Osteocyte (in vitro differentiated cells): Measurements from ENCODE around the gene ANAPC15. TPM values are rescaled to one million over a fixed set of nuclear protein-coding genes. Genes with fewer than 3 reads are reported as not detected.

Source experiments
- DNase-seq: peaks from one replicate; pipeline ENCODE4 v3.0.0; 2021; ENCODE audit warnings: mixed read lengths; ENCODE audit not compliant: unreplicated experiment; ENCODE audit errors: extremely low spot score
- H3K27ac Mint-ChIP-seq: one replicate; pipeline ENCODE4 v1.8.0; 2021; ENCODE audit warnings: mild to moderate bottlenecking, mixed read lengths; ENCODE audit not compliant: unreplicated experiment
- H3K27me3 Mint-ChIP-seq: one replicate; pipeline ENCODE4 v1.8.0; 2021; ENCODE audit warnings: mixed read lengths; ENCODE audit not compliant: unreplicated experiment
- H3K36me3 Mint-ChIP-seq: one replicate; pipeline ENCODE4 v1.8.0; 2021; ENCODE audit warnings: mixed read lengths; ENCODE audit not compliant: unreplicated experiment
- H3K4me1 Mint-ChIP-seq: one replicate; pipeline ENCODE4 v1.8.0; 2021; ENCODE audit warnings: mixed read lengths; ENCODE audit not compliant: unreplicated experiment
- H3K4me3 Mint-ChIP-seq: one replicate; pipeline ENCODE4 v1.8.0; 2021; ENCODE audit warnings: mild to moderate bottlenecking, moderate library complexity, mixed read lengths; ENCODE audit not compliant: unreplicated experiment
- H3K9me3 Mint-ChIP-seq: one replicate; pipeline ENCODE4 v1.8.0; 2021; ENCODE audit warnings: mixed read lengths; ENCODE audit not compliant: unreplicated experiment
- total RNA-seq: library from RNA; stranded (reverse); gene quantifications from 2 replicates; pipeline ENCODE4 v1.2.1, GENCODE V29; 2021
- TF ChIP-seq, protein P1 (sequence below): fragments of 200-600 bp; sonication (generic); IDR thresholded peaks from 2 replicates; pipeline ENCODE4 v1.5.0; 2021; ENCODE audit warnings: antibody characterized with exemption, mild to moderate bottlenecking, moderate library complexity

The ANAPC15 gene
- total RNA-seq, 1 donor from 2014 or later = 32.3 TPM

GRCh38 chr11:72114570-72114969 lies 2.1 kb upstream of the ANAPC15 start:
- H3K4me3 Mint-ChIP-seq = no peak overlapping the region
- H3K9me3 Mint-ChIP-seq = no peaks in the 10 kb centered on the region
- H3K27me3 Mint-ChIP-seq = no peaks in the 10 kb centered on the region
- H3K4me1 Mint-ChIP-seq = peaks cover 17% of the 10 kb centered on the region
- no peak for DNase-seq
- TF ChIP-seq, protein P1, sequence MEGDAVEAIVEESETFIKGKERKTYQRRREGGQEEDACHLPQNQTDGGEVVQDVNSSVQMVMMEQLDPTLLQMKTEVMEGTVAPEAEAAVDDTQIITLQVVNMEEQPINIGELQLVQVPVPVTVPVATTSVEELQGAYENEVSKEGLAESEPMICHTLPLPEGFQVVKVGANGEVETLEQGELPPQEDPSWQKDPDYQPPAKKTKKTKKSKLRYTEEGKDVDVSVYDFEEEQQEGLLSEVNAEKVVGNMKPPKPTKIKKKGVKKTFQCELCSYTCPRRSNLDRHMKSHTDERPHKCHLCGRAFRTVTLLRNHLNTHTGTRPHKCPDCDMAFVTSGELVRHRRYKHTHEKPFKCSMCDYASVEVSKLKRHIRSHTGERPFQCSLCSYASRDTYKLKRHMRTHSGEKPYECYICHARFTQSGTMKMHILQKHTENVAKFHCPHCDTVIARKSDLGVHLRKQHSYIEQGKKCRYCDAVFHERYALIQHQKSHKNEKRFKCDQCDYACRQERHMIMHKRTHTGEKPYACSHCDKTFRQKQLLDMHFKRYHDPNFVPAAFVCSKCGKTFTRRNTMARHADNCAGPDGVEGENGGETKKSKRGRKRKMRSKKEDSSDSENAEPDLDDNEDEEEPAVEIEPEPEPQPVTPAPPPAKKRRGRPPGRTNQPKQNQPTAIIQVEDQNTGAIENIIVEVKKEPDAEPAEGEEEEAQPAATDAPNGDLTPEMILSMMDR = no peak
- H3K27ac Mint-ChIP-seq = no peak overlapping the region
- no peaks in the 10 kb centered on the region for H3K36me3 Mint-ChIP-seq

DNA sequence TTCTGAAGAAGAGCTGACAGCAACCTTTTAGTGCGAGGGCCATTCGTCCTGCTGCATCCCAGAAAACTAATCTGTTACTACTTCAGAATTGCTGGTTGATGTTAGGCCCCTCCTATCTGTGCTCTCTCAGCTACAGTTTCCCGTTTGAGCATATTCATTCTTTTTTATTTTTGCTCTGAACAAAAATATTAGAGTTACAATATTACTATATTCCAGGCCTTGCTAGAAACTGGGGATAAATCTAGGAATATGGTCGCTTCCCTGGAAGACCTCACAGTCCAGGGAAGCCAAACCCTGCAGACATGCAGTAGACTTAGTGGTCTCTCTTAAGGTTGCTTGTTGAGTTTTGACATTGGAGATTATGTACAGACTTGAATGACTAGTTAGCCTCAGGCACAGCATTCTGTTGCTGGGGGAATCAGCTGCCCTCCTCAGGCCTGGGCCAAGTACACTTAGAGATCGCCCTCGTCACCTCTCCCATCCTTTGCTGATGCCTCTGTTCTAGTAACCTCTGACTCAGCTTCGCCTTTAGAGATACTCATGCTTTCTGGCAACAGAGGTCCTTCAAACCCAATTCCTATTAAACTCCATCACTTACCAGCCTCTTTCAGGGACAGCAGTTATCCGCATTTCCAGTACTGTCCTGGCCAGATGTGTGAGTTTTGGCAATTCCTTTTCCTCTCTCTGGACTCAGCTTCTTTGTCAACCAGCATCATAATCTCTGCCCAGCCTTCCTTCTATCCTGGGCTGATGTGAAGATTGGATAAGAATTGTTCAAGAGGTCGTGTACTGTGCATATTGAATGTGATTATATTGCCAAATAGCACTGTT lies 698 bp upstream of the ANAPC15 start:
- peak overlapping the region; percentile 90 for H3K4me3 Mint-ChIP-seq
- H3K36me3 Mint-ChIP-seq = no peaks in the 10 kb centered on the region
- H3K4me1 Mint-ChIP-seq = peaks cover 17% of the 10 kb centered on the region
- no peak for DNase-seq
- H3K9me3 Mint-ChIP-seq = no peaks in the 10 kb centered on the region
- H3K27ac Mint-ChIP-seq = peak overlapping the region; percentile 100
- TF ChIP-seq, protein P1 = no peak
- H3K27me3 Mint-ChIP-seq = no peaks in the 10 kb centered on the region

- peak overlapping the region; percentile 100 for H3K27ac Mint-ChIP-seq
- H3K27me3 Mint-ChIP-seq = no peaks in the 10 kb centered on the region
- H3K4me1 Mint-ChIP-seq = peaks cover 17% of the 10 kb centered on the region
- H3K4me3 Mint-ChIP-seq = peak overlapping the region; percentile 90
- TF ChIP-seq, protein P1 = no peak
- H3K9me3 Mint-ChIP-seq = no peaks in the 10 kb centered on the region
- no peak for DNase-seq
- H3K36me3 Mint-ChIP-seq = no peaks in the 10 kb centered on the region
These were observed 974 bp downstream of the ANAPC15 start for GRCh38 chr11:72111300-72112142.

DNA sequence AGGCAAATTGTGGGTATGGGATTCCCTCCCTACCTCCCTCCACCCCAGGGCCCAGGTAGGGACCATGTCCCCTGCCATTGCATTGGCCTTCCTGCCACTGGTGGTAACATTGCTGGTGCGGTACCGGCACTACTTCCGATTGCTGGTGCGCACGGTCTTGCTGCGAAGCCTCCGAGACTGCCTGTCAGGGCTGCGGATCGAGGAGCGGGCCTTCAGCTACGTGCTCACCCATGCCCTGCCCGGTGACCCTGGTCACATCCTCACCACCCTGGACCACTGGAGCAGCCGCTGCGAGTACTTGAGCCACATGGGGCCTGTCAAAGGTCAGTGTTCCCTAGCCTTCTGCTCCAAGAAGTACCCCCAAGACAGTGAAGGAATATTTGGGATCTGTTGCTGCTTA lies 6.6 kb downstream of the ANAPC15 start, which contains the start of gene TOMT:
TOMT (plus strand) TSS at position 37 of the 400 bp plus-strand sequence; CDS start at position 65, 28 bp downstream.
- Mint-ChIP-seq H3K36me3 (peaks cover 3% of the 10 kb centered on the region), H3K9me3 (no peaks in the 10 kb centered on the region), H3K4me3 (no peak within 1 kb of the TSS), H3K4me1 (peaks cover 28% of the 10 kb centered on the region), H3K27ac (peak within 1 kb of the TSS; percentile 15), H3K27me3 (no peaks in the 10 kb centered on the region)
- no peak for DNase-seq
- TF ChIP-seq, protein P1 = no peak

- Mint-ChIP-seq H3K27me3 (no peaks in the 10 kb centered on the region), H3K9me3 (no peaks in the 10 kb centered on the region), H3K36me3 (peaks cover 6% of the 10 kb centered on the region), H3K27ac (peak overlapping the region; percentile 88), H3K4me3 (peak overlapping the region; percentile 91), H3K4me1 (peaks cover 33% of the 10 kb centered on the region)
- no peak for DNase-seq
- TF ChIP-seq, protein P1 = no peak
These were observed 8.7 kb downstream of the ANAPC15 start for GRCh38 chr11:72103754-72104167.
